ENCODE data around the gene MIA3. TPM values are rescaled to one million over a fixed set of nuclear protein-coding genes. Genes with fewer than 3 reads are reported as not detected.

MIA3 gene
- total and polyA plus RNA-seq, 9 of the 15 experiments (the other 6 are each of a cell fraction or from before 2014, with no cell fraction given) = 21.6 to 89.4 (median 40.8) TPM

DNA sequence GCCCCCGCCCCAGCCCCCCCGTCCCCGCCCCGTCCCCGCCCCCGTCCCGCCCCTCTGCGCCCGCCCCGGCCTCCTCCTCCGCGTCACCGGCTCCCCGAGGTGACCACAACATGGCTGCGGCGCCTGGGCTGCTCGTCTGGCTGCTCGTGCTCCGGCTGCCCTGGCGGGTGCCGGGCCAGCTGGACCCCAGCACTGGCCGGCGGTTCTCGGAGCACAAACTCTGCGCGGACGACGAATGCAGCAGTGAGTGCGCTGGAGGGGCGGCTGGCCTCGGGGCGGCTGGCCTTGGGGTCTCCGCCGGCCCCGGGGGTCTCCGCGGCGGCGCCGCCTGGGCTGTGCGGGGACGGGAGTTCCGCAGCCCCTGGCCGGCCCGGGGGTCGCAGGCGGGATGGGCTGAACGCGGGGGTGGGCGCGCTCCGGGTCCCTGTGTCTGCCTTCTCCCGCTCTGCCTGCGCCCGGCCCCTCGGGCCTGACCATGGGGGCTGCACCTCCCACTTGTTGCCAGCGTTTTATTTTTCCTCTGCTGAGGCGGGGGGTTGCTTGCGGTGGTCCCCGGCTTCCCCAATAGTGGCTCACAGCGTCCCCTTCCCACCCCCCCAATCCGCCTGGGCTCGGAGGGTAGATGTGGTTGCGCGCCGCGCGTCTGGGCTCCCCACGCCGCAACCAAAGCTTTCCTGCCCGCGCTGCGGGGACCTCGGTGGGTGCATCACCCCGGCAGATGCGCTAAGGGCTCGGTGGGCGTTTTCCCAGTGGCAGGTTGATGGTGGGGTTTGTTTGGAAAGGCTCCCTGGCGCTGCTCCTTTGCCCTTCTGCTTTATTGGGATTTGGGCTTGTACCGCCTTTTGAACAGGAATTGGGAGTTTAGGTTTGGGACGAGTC, at the start of gene MIA3 (continued):
- TF ChIP-seq CBX3 (IDR thresholded peaks at IDR 0.05; ENCODE audit: borderline replicate concordance in 1 of 2, low read length in 2 of 2) (0 out of 3 replicates have a peak, but pooled peaks of 1 of the 2 experiments have one; percentile 6), ZNF696 (CRISPR knock-in tag; conservative IDR thresholded peaks at IDR 0.05) (no peak), PHF8 (IDR thresholded peaks at IDR 0.05; ENCODE audit: borderline replicate concordance, low read length) (peak; percentile 85), E2F3 (CRISPR knock-in tag; IDR thresholded peaks at IDR 0.05) (0 out of 2 replicates have a peak, but pooled peaks have one; percentile 45), TFAP4 (CRISPR knock-in tag; IDR thresholded peaks at IDR 0.05; ENCODE audit: borderline replicate concordance) (peak; percentile 64), PTRF (tag; IDR thresholded peaks at IDR 0.05) (no peak), CBX1 (IDR thresholded peaks at IDR 0.05; ENCODE audit: low read depth) (peak; percentile 75; the same call in 1 of the 2 replicates), TEAD4 (IDR thresholded peaks at IDR 0.05; ENCODE audit: low read length) (no peak), TEAD4 (CRISPR knock-in tag; IDR thresholded peaks at IDR 0.05; ENCODE audit: borderline replicate concordance) (0 out of 2 replicates have a peak, but pooled peaks have one; percentile 34), SNIP1 (IDR thresholded peaks at IDR 0.05; ENCODE audit: low read depth) (no peak), TAF7 (tag; IDR thresholded peaks at IDR 0.05) (peak; percentile 90), FOXO4 (CRISPR knock-in tag; IDR thresholded peaks at IDR 0.05) (peak; percentile 80; the same call in 1 of the 2 replicates), SREBF1 (IDR thresholded peaks at IDR 0.05; ENCODE audit: borderline replicate concordance, low read depth, low read length) (no peak), JUN (IDR thresholded peaks at IDR 0.05; ENCODE audit: borderline replicate concordance, low read depth, low read length) (no peak), JUN (CRISPR knock-in tag; IDR thresholded peaks at IDR 0.05; ENCODE audit: borderline replicate concordance) (0 out of 2 replicates have a peak, but pooled peaks have one; percentile 62), FOXK2 (conservative IDR thresholded peaks at IDR 0.05 in 1 of 2, IDR thresholded peaks at IDR 0.05 in 1 of 2; ENCODE audit: low read depth in 2 of 2) (0 out of 4 replicates have a peak, but pooled peaks of 1 of the 2 experiments have one; percentile 27)
- TF ChIP-seq, protein P1, sequence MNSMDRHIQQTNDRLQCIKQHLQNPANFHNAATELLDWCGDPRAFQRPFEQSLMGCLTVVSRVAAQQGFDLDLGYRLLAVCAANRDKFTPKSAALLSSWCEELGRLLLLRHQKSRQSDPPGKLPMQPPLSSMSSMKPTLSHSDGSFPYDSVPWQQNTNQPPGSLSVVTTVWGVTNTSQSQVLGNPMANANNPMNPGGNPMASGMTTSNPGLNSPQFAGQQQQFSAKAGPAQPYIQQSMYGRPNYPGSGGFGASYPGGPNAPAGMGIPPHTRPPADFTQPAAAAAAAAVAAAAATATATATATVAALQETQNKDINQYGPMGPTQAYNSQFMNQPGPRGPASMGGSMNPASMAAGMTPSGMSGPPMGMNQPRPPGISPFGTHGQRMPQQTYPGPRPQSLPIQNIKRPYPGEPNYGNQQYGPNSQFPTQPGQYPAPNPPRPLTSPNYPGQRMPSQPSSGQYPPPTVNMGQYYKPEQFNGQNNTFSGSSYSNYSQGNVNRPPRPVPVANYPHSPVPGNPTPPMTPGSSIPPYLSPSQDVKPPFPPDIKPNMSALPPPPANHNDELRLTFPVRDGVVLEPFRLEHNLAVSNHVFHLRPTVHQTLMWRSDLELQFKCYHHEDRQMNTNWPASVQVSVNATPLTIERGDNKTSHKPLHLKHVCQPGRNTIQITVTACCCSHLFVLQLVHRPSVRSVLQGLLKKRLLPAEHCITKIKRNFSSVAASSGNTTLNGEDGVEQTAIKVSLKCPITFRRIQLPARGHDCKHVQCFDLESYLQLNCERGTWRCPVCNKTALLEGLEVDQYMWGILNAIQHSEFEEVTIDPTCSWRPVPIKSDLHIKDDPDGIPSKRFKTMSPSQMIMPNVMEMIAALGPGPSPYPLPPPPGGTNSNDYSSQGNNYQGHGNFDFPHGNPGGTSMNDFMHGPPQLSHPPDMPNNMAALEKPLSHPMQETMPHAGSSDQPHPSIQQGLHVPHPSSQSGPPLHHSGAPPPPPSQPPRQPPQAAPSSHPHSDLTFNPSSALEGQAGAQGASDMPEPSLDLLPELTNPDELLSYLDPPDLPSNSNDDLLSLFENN (IDR thresholded peaks at IDR 0.05; ENCODE audit: low read depth in 2 of 2, low read length in 2 of 2) = 0 out of 4 replicates have a peak, but pooled peaks of 1 of the 2 experiments have one; percentile 28
